HepG2 (cell line): Measurements from ENCODE around the gene VPS13D. TPM values are rescaled to one million over a fixed set of nuclear protein-coding genes. Genes with fewer than 3 reads are reported as not detected.

Source experiments
- ATAC-seq: fragments of 200-7000 bp; cut with Tn5 transposase; 3 replicates; pipeline ENCODE4 v1.9.1; 2020; ENCODE audit warnings: mild to moderate bottlenecking, moderate library complexity
- BruUV-seq: library from RNA; stranded (reverse); fragments of 400-500 nt; replicated peaks from 2 replicates; lab custom pipeline; 2021; lab: Mats Ljungman, UMichigan
- CTCF ChIA-PET: fragments of 300-600 bp; formaldehyde crosslinking; extraction: SDS; loops from one replicate; lab custom pipeline; 2021; ENCODE audit warnings: low total read pairs, inconsistent platforms, low intra/inter-chr PET ratio; lab: Yijun Ruan, JAX
- POLR2A ChIA-PET: fragments of 350-600 bp; sonication (Branson Sonifier 250); formaldehyde crosslinking; loops from one replicate; lab custom pipeline; 2020; ENCODE audit warnings: antibody characterized with exemption, inconsistent platforms; lab: Yijun Ruan, JAX
- DNase-seq: peaks from one replicate; pipeline ENCODE4 v3.0.0-alpha.2; 2015; ENCODE audit warnings: low spot score
- FAIRE-seq: peaks from 3 replicates; lab custom pipeline; 2011; peaks lifted over from hg19 to GRCh38; lab: Jason Lieb, UNC
- H2AFZ ChIP-seq: one replicate; pipeline ENCODE4 v1.6.1; 2011; ENCODE audit warnings: low read length, inconsistent platforms
- H3K27ac ChIP-seq: fragments of 300-600 bp; 3 replicates; pipeline ENCODE4 v1.8.0; 2011; ENCODE audit warnings: mixed run types, mild to moderate bottlenecking, mixed read lengths, low read length, inconsistent platforms; ENCODE audit not compliant: insufficient read depth; ENCODE audit errors: extremely low read length
- H3K27me3 ChIP-seq, 2 experiments: fragments of 200-600 bp in 1 of 2; 2 replicates in 1 of 2; 3 replicates in 1 of 2; pipeline versions ENCODE4 v1.6.0 to v1.8.0; 2011; ENCODE audit warnings: low read length in 2 of 2, mild to moderate bottlenecking in 2 of 2, moderate library complexity in 2 of 2, inconsistent platforms in 1 of 2; ENCODE audit not compliant: insufficient read depth in 2 of 2, control insufficient read depth in 1 of 2
- H3K36me3 ChIP-seq, 2 experiments: fragments of 200-600 bp in 1 of 2; replicated peaks in 1 of 2; 2 replicates in 1 of 2; 3 replicates in 1 of 2; pipeline versions ENCODE4 v1.5.1 to v1.8.0; 2011; ENCODE audit warnings: low read length in 2 of 2, inconsistent platforms in 1 of 2; ENCODE audit not compliant: insufficient read depth in 2 of 2, control insufficient read depth in 1 of 2
- H3K4me1 ChIP-seq: 2 replicates; pipeline ENCODE4 v1.5.1; 2012; ENCODE audit warnings: low read length, inconsistent platforms; ENCODE audit not compliant: insufficient read depth
- H3K4me2 ChIP-seq: 2 replicates; pipeline ENCODE4 v1.6.0; 2011; ENCODE audit warnings: low read depth, low read length, inconsistent platforms
- H3K4me3 ChIP-seq, 3 experiments: fragments of 200-600 bp in 1 of 3; sonication (generic), shearing (Covaris generic) in 1 of 3; replicated peaks in 1 of 3; 2 replicates each; pipeline ENCODE4 v1.5.1; 2011 to 2016; ENCODE audit warnings: low read length in 3 of 3, inconsistent platforms in 2 of 3, low read depth in 2 of 3, mild to moderate bottlenecking in 2 of 3, control low read depth in 1 of 3, mixed read lengths in 1 of 3; ENCODE audit not compliant: insufficient read depth in 1 of 3
- H3K79me2 ChIP-seq: one replicate; pipeline ENCODE4 v1.6.1; 2011; ENCODE audit warnings: low read length, inconsistent platforms; ENCODE audit not compliant: insufficient read depth
- H3K9ac ChIP-seq: 2 replicates; pipeline ENCODE4 v1.6.0; 2011; ENCODE audit warnings: mild to moderate bottlenecking, low read depth, low read length, inconsistent platforms; ENCODE audit not compliant: insufficient read depth
- H3K9me3 ChIP-seq: 2 replicates; pipeline ENCODE4 v1.5.1; 2012; ENCODE audit warnings: mild to moderate bottlenecking, low read length
- H4K20me1 ChIP-seq: 2 replicates; pipeline ENCODE4 v1.6.0; 2011; ENCODE audit warnings: inconsistent platforms, mild to moderate bottlenecking, low read length, moderate library complexity; ENCODE audit not compliant: insufficient read depth
- FOXK2 ChIP-seq: fragments of 450-650 bp; IDR thresholded peaks from 2 replicates; pipeline ENCODE4 v1.6.1; 2016
- NR1H2 ChIP-seq: sonication (generic); formaldehyde crosslinking; IDR thresholded peaks from 2 replicates; pipeline ENCODE4 v1.8.1; 2022; ENCODE audit warnings: low read depth, missing genetic modification reagents, borderline replicate concordance
- POLR2AphosphoS5 ChIP-seq: IDR thresholded peaks from 2 replicates; pipeline ENCODE4 v1.6.1; 2012; ENCODE audit warnings: low read depth, low read length
- ZNF143 ChIP-seq: sonication (generic); formaldehyde crosslinking; IDR thresholded peaks from 2 replicates; pipeline ENCODE4 v1.4.0; 2020; ENCODE audit warnings: missing genetic modification reagents
- ZNF280D ChIP-seq: sonication (generic); formaldehyde crosslinking; IDR thresholded peaks from 2 replicates; pipeline ENCODE4 v1.5.1; 2020; ENCODE audit warnings: mild to moderate bottlenecking, missing genetic modification reagents
- ZNF292 ChIP-seq: sonication (generic); formaldehyde crosslinking; IDR thresholded peaks from 2 replicates; pipeline ENCODE4 v1.8.1; 2022; ENCODE audit warnings: mild to moderate bottlenecking, low read depth, missing genetic modification reagents, borderline replicate concordance
- ZSCAN29 ChIP-seq: sonication (generic); formaldehyde crosslinking; conservative IDR thresholded peaks from 2 replicates; pipeline ENCODE4 v1.4.0; 2020; ENCODE audit warnings: mild to moderate bottlenecking, missing genetic modification reagents
- WGBS: methylation state at CpG from one replicate; pipeline ENCODE4 v1.1.6; 2017; ENCODE audit warnings: low lambda C conversion rate; 5-methylcytosine and 5-hydroxymethylcytosine counted together
- in situ Hi-C: cut with HindIII; loops from 2 replicates; pipeline ENCODE4 v1.10.0; 2017; ENCODE audit warnings: low pct_unique_long_range_greater_than_20kb; ENCODE audit not compliant: extremely low pct_ligation_motif_present
- intact Hi-C: fragments of 100-400 bp; cut with micrococcal nuclease; formaldehyde crosslinking; loops from one replicate; pipeline ENCODE4 v1.10.0; 2022; ENCODE audit not compliant: unreplicated experiment
- polyA plus RNA-seq, 8 experiments: library from polyadenylated mRNA; depleted of rRNA in 3 of 8; stranded (reverse) in 7 of 8; unstranded in 1 of 8; fragments of >200 nt; fragmentation: Illumina TruSeq in 4 of 8; extraction: Trizol in 4 of 8; gene quantifications; 2 replicates each; pipeline versions ENCODE4 v1.2.1 to v1.2.3, GENCODE V29; 2011 to 2016; ENCODE audit warnings: low read depth in 4 of 8, missing spikeins in 1 of 8, mixed read lengths in 1 of 8; ENCODE audit not compliant: insufficient read depth in 1 of 8
- total RNA-seq, 5 experiments: library from RNA; depleted of rRNA; stranded (reverse); fragments of >200 nt; fragmentation: Illumina TruSeq; extraction: Trizol; gene quantifications; 2 replicates each; pipeline ENCODE4 v1.2.3, GENCODE V29; 2016; ENCODE audit warnings: low read depth in 1 of 5
- TF ChIP-seq, protein P1 (sequence below): sonication (generic); formaldehyde crosslinking; IDR thresholded peaks from 2 replicates; pipeline ENCODE4 v1.5.0; 2020; ENCODE audit warnings: mild to moderate bottlenecking, missing genetic modification reagents, borderline replicate concordance
- TF ChIP-seq, protein P2 (sequence below): sonication (generic); formaldehyde crosslinking; IDR thresholded peaks from 2 replicates; pipeline ENCODE4 v1.9.0; 2022; ENCODE audit warnings: low read depth, missing genetic modification reagents

The VPS13D gene
- total and polyA plus RNA-seq, 2 of the 13 experiments (the other 11 are each of a cell fraction or from before 2014, with no cell fraction given): 8.6 to 13.9 TPM

DNA sequence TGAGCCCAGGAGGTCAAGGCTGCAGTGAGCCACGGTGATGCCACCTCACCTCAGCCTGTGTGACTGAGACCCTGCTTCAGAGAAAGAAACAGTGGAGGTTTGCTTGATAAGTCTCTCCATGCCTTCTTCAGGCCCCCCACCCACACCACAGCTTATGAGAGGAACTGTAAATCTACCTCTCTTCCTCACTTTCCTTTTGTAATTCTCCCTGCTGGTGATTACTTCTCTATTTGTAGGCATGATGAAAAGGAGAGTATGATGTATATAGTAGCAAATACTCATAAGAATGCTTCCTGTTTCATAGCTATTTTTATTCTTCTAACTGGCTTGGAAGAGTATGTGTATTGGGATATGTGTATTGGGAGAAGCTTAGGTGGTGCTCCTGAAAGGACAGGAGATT, 186.3 kb downstream of the VPS13D start (continued):
- no peak for TF ChIP-seq ZNF280D (CRISPR knock-in tag)
- TF ChIP-seq, all 625 proteins: peak for 0

DNA sequence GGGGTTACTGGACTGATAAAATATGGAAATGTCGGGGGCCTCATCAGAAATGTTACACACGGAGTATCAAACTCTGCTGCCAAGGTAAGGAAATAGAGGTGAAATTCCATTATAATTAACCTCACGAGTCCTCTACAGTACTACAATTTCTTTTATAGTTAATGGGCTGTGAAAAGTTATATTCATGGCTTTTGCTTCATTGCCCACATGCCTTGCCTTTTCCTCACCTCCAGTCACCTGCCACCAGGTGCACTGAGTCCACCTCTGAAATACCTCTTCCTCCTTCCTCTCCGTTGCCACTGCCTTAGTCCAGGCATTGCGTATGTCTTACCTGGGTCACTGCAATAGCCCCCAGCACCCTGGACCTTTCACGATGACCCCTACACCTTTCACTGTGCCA, 186.9 kb downstream of the VPS13D start:
- no peaks in the 10 kb centered on the region for H4K20me1 ChIP-seq
- H3K4me1 ChIP-seq: peaks cover 34% of the 10 kb centered on the region

More for the DNA sequence above, 186.9 kb downstream of the VPS13D start:
- intact Hi-C loops (no loop called here), in situ Hi-C loops (no loop called here)
- ATAC-seq (no peak), FAIRE-seq (no peak), DNase-seq (no peak)
- WGBS: 94% methylated on average over 6 of the region's 6 CpGs
- no peak overlapping the region for H3K27ac ChIP-seq
- H3K4me2 ChIP-seq: no peak overlapping the region
- H3K36me3 ChIP-seq: peaks cover 3 to 13% of the 10 kb centered on the region in 2 experiments; a peak in 4 of 5 replicates
- CTCF ChIA-PET: no interaction called here
- H3K4me3 ChIP-seq: no peak overlapping the region
- H2AFZ ChIP-seq: no peak overlapping the region
- no peaks in the 10 kb centered on the region for H3K9me3 ChIP-seq
- POLR2A ChIA-PET: no interaction called here
- BruUV-seq: no TSS peak
- no peak overlapping the region for H3K9ac ChIP-seq
- no peak for TF ChIP-seq ZSCAN29 (CRISPR knock-in tag)
- TF ChIP-seq, protein P1, sequence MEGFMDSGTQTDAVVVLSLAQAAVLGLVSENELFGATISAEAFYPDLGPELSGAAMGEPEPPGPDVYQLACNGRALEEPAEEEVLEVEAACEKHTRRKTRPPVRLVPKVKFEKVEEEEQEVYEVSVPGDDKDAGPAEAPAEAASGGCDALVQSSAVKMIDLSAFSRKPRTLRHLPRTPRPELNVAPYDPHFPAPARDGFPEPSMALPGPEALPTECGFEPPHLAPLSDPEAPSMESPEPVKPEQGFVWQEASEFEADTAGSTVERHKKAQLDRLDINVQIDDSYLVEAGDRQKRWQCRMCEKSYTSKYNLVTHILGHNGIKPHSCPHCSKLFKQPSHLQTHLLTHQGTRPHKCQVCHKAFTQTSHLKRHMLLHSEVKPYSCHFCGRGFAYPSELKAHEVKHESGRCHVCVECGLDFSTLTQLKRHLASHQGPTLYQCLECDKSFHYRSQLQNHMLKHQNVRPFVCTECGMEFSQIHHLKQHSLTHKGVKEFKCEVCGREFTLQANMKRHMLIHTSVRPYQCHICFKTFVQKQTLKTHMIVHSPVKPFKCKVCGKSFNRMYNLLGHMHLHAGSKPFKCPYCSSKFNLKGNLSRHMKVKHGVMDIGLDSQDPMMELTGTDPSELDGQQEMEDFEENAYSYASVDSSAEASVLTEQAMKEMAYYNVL (CRISPR knock-in tag): no peak
- TF ChIP-seq FOXK2: no peak
- TF ChIP-seq ZNF143 (CRISPR knock-in tag): no peak
- TF ChIP-seq ZNF292 (CRISPR knock-in tag): no peak
- TF ChIP-seq, protein P2, sequence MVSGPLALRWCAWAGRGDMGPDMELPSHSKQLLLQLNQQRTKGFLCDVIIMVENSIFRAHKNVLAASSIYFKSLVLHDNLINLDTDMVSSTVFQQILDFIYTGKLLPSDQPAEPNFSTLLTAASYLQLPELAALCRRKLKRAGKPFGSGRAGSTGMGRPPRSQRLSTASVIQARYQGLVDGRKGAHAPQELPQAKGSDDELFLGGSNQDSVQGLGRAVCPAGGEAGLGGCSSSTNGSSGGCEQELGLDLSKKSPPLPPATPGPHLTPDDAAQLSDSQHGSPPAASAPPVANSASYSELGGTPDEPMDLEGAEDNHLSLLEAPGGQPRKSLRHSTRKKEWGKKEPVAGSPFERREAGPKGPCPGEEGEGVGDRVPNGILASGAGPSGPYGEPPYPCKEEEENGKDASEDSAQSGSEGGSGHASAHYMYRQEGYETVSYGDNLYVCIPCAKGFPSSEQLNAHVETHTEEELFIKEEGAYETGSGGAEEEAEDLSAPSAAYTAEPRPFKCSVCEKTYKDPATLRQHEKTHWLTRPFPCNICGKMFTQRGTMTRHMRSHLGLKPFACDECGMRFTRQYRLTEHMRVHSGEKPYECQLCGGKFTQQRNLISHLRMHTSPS: no peak
- TF ChIP-seq POLR2AphosphoS5: no peak
- no peak for TF ChIP-seq NR1H2 (CRISPR knock-in tag)
- H3K79me2 ChIP-seq: no peaks in the 10 kb centered on the region
- H3K27me3 ChIP-seq: no peaks in the 10 kb centered on the region
